MM.1S (cell line): ENCODE results near the gene PEDS1.

Experiments used
- DNase-seq: peaks from one replicate; pipeline ENCODE4 v3.0.0-alpha.2; 2015
- H2AFZ ChIP-seq: fragments of 300-600 bp; sonication (generic); 2 replicates; pipeline ENCODE4 v1.6.0; 2016; ENCODE audit warnings: antibody characterized with exemption, low read length
- H3F3A ChIP-seq: fragments of 300-600 bp; sonication (generic); 2 replicates; pipeline ENCODE4 v1.6.1; 2016; ENCODE audit warnings: mild to moderate bottlenecking, antibody characterized with exemption, low read length, moderate library complexity, mixed read lengths; ENCODE audit not compliant: insufficient read depth
- H3K27ac ChIP-seq: fragments of 300-600 bp; sonication (generic); 2 replicates; pipeline ENCODE4 v1.5.1; 2016; ENCODE audit warnings: mild to moderate bottlenecking, low read length
- H3K27me3 ChIP-seq: fragments of 300-600 bp; sonication (generic); replicated peaks from 2 replicates; pipeline ENCODE4 v1.6.0; 2016; ENCODE audit warnings: low read length; ENCODE audit not compliant: insufficient read depth
- H3K36me3 ChIP-seq: fragments of 300-600 bp; sonication (generic); replicated peaks from 2 replicates; pipeline ENCODE4 v1.6.1; 2016; ENCODE audit warnings: mild to moderate bottlenecking, low read length, mixed read lengths; ENCODE audit not compliant: insufficient read depth
- H3K4me1 ChIP-seq: fragments of 300-600 bp; sonication (generic); 2 replicates; pipeline ENCODE4 v1.6.1; 2016; ENCODE audit warnings: low read length, mixed read lengths
- H3K4me2 ChIP-seq: fragments of 300-600 bp; sonication (generic); 2 replicates; pipeline ENCODE4 v1.6.0; 2016; ENCODE audit warnings: low read depth, low read length
- H3K4me3 ChIP-seq: fragments of 300-600 bp; sonication (generic); 2 replicates; pipeline ENCODE4 v1.5.1; 2016; ENCODE audit warnings: low read length, mixed read lengths
- H3K79me2 ChIP-seq: fragments of 300-600 bp; sonication (generic); 2 replicates; pipeline ENCODE4 v1.6.1; 2016; ENCODE audit warnings: mixed run types, low read length, mixed read lengths
- H3K9ac ChIP-seq: fragments of 300-600 bp; sonication (generic); 2 replicates; pipeline ENCODE4 v1.6.1; 2016; ENCODE audit warnings: low read length, mixed read lengths
- H3K9me2 ChIP-seq: fragments of 300-600 bp; sonication (generic); replicated peaks from 2 replicates; pipeline ENCODE4 v1.6.1; 2016; ENCODE audit warnings: mild to moderate bottlenecking, low read length, mixed read lengths; ENCODE audit not compliant: insufficient read depth
- H3K9me3 ChIP-seq: fragments of 300-600 bp; sonication (generic); replicated peaks from 2 replicates; pipeline ENCODE4 v1.6.1; 2016; ENCODE audit warnings: mild to moderate bottlenecking, low read length, mixed read lengths; ENCODE audit not compliant: insufficient read depth
- H4K20me1 ChIP-seq: fragments of 300-600 bp; sonication (generic); 2 replicates; pipeline ENCODE4 v1.6.1; 2016; ENCODE audit warnings: mild to moderate bottlenecking, low read length, moderate library complexity, mixed read lengths; ENCODE audit not compliant: insufficient read depth
- CTCF ChIP-seq: fragments of 300-600 bp; sonication (generic); IDR thresholded peaks from 2 replicates; pipeline ENCODE4 v1.5.1; 2016; ENCODE audit warnings: antibody characterized with exemption, low read length, mixed read lengths
- EZH2 ChIP-seq: fragments of 300-600 bp; sonication (generic); optimal IDR thresholded peaks from 2 replicates; pipeline ENCODE3; 2017; ENCODE audit warnings: low read depth, mild to moderate bottlenecking, antibody characterized with exemption, low read length, mixed read lengths
- EZH2phosphoT487 ChIP-seq: fragments of 300-600 bp; sonication (generic); IDR thresholded peaks from 2 replicates; pipeline ENCODE4 v1.6.1; 2018; ENCODE audit warnings: antibody characterized with exemption, low read length

PEDS1 gene

GRCh38 chr20:50186151-50186885, 32.8 kb upstream of the PEDS1 start:
- Histone ChIP-seq H3K4me3 (no peak overlapping the region), H3K79me2 (no peaks in the 10 kb centered on the region), H3K9ac (no peak overlapping the region), H3K9me2 (no peaks in the 10 kb centered on the region), H2AFZ (no peak overlapping the region), H3K4me1 (no peaks in the 10 kb centered on the region), H3F3A (no peaks in the 10 kb centered on the region), H3K27ac (no peak overlapping the region), H3K36me3 (no peaks in the 10 kb centered on the region), H4K20me1 (no peaks in the 10 kb centered on the region), H3K9me3 (no peaks in the 10 kb centered on the region), H3K4me2 (no peak overlapping the region), H3K27me3 (peaks cover 24% of the 10 kb centered on the region)
- peak; percentile 75 for DNase-seq
- TF ChIP-seq EZH2phosphoT487 (no peak), EZH2 (no peak), CTCF (peak; percentile 99)

GRCh38 chr20:50185426-50185825, 31.9 kb upstream of the PEDS1 start:
- H3K36me3 ChIP-seq = no peaks in the 10 kb centered on the region
- no peaks in the 10 kb centered on the region for H3K9me3 ChIP-seq
- DNase-seq = no peak

GRCh38 chr20:50182346-50182745, 28.8 kb upstream of the PEDS1 start:
- no peaks in the 10 kb centered on the region for H3F3A ChIP-seq
- no peaks in the 10 kb centered on the region for H3K9me3 ChIP-seq
- H2AFZ ChIP-seq = no peak overlapping the region
- TF ChIP-seq EZH2 (no peak), CTCF (no peak), EZH2phosphoT487 (no peak)
- H3K4me3 ChIP-seq = no peak overlapping the region
- H4K20me1 ChIP-seq = no peaks in the 10 kb centered on the region
- H3K9me2 ChIP-seq = no peaks in the 10 kb centered on the region
- DNase-seq = no peak
- H3K4me1 ChIP-seq = no peaks in the 10 kb centered on the region
- peaks cover 24% of the 10 kb centered on the region for H3K27me3 ChIP-seq
- no peak overlapping the region for H3K9ac ChIP-seq
- no peaks in the 10 kb centered on the region for H3K36me3 ChIP-seq
- no peaks in the 10 kb centered on the region for H3K79me2 ChIP-seq
- no peak overlapping the region for H3K27ac ChIP-seq
- H3K4me2 ChIP-seq = no peak overlapping the region

More at GRCh38 chr20:50185426-50185825, 31.9 kb upstream of the PEDS1 start:
- Histone ChIP-seq H3K27me3 (peaks cover 24% of the 10 kb centered on the region), H3K4me3 (no peak overlapping the region), H2AFZ (no peak overlapping the region), H3K4me2 (no peak overlapping the region), H3K9me2 (no peaks in the 10 kb centered on the region), H3K9ac (no peak overlapping the region), H3K79me2 (no peaks in the 10 kb centered on the region), H3F3A (no peaks in the 10 kb centered on the region), H3K4me1 (no peaks in the 10 kb centered on the region), H4K20me1 (no peaks in the 10 kb centered on the region), H3K27ac (no peak overlapping the region)
- TF ChIP-seq EZH2 = no peak
- no peak for TF ChIP-seq EZH2phosphoT487
- TF ChIP-seq CTCF = no peak
